ENCODE results near the gene DAPK2. TPM values are rescaled to one million over a fixed set of nuclear protein-coding genes. Genes with fewer than 3 reads are reported as not detected.

DAPK2 gene
- total RNA-seq, 1 donor from 2014 or later: 43.4 TPM

DNA sequence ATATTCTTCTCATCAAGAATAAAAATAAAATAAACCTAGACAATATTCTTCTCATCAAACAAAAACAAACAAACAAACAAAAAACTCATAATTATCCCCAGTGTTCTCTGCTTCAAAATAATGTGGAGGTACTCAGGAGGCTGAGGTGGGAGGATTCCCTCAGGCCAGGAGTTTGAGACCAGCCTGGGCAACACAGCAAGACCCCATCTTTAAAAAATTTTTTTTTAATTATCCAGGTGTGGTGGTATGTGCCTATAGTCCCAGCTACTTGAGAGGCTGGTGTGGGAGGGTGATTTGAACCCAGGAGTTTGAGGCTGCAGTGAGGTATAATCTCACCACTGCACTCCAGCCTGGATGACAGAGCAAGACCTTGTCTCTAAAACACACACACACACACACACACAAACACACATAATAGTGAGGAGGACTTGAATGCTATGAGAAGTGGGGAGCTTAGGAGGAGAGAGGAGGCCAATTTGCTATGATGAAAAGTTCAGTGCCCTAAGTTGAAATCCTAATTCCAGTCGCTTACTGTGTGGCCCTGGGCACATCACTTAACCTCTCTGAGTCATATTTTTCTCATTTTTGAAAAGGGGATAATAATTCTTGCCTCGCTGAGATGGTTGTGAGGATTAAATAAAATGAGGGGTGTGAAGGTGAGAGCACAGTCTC is 176.8 kb downstream of the DAPK2 start:
- no peak for ATAC-seq
- intact Hi-C loops (cut with micrococcal nuclease): no loop called here
- no peak for DNase-seq

DNA sequence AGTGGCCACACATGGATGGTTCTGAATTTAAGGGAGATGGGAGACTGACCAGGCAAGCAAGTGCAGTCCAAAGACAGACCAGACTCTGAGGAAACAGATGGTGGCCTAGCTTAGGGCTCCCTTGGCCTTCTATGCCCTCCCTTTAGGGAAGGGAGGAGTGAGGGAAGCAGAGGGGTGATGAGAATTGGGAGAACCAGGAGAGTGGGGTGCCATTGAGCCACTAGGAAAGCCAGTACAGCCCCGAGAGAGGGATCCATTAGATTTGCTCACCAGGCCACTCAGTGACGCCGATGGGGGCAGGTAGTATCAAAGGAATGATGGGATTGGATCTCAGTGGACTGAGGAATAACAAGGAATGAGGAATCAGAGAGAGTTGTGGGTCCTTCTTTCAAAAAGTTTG is 182.1 kb downstream of the DAPK2 start:
- intact Hi-C loops (cut with micrococcal nuclease): no loop called here
- DNase-seq: no peak
- ATAC-seq: no peak

- ATAC-seq: no peak
- no peak for DNase-seq
- intact Hi-C loops (cut with micrococcal nuclease): no loop called here
Observed at GRCh38 chr15:63861946-63862517, 184.3 kb downstream of the DAPK2 start.

- no peak for ATAC-seq
- intact Hi-C loops (cut with micrococcal nuclease): no loop called here
Observed at GRCh38 chr15:63860555-63860954, 185.7 kb downstream of the DAPK2 start.

GRCh38 chr15:63860155-63860554 is 186.1 kb downstream of the DAPK2 start:
- ATAC-seq (peak; percentile 32), DNase-seq (no peak)
- intact Hi-C loops (cut with micrococcal nuclease): no loop called here

More at GRCh38 chr15:63860555-63860954, 185.7 kb downstream of the DAPK2 start:
- DNase-seq: no peak

DNA sequence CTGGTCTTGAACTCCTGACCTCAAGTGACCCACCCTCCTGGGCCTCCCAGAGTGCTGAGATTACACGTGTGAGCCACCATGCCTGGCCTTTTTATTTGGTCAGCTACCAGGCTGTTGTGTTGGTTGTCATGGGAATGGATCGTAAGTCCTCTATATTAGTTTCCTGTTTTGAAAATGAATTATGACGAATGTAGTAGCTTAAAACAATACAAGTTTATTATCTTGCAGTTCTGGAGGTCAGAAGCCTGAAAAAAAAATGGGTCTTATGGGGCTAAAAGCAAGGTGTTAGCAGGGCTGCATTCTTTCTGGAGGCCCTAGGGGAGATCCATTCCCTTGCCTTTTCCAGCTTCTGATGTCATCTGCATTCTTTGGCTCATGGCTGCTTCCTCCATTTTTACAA is 187.4 kb downstream of the DAPK2 start:
- no peak for DNase-seq
- ATAC-seq: peak; percentile 74
- intact Hi-C loops (cut with micrococcal nuclease): no loop called here

- no peak for ATAC-seq
- no peak for DNase-seq
- intact Hi-C loops (cut with micrococcal nuclease): no loop called here
Observed at GRCh38 chr15:63858448-63858847, 187.8 kb downstream of the DAPK2 start.

- peak; percentile 40 for DNase-seq
- ATAC-seq: peak; percentile 43
- intact Hi-C loops (cut with micrococcal nuclease): no loop called here
Observed at GRCh38 chr15:63857461-63857856, 188.8 kb downstream of the DAPK2 start.

Small RNAs within 50 kb of the gene (microRNA-seq; reads per million reads assigned to microRNA genes)
- gene MIR422A (ENCODE audit: borderline number of aligned reads): not detected

Other genes starting within 250 kb of the DAPK2 start
- gene HERC1, start 212.5 kb downstream of the DAPK2 start, total RNA-seq: 71.4 TPM
- gene CIAO2A, start 47.4 kb upstream of the DAPK2 start, total RNA-seq: 72.2 TPM
- gene SNX1, start 49.5 kb upstream of the DAPK2 start, total RNA-seq: 89.7 TPM
- gene SNX22, start 105.2 kb upstream of the DAPK2 start, total RNA-seq: 5.6 TPM
- gene PPIB, start 116.5 kb upstream of the DAPK2 start, total RNA-seq: 106 TPM

Data from left ventricle myocardium superior (tissue), 1 donor.